ENCODE data around the gene C2orf72.

The C2orf72 gene

DNA sequence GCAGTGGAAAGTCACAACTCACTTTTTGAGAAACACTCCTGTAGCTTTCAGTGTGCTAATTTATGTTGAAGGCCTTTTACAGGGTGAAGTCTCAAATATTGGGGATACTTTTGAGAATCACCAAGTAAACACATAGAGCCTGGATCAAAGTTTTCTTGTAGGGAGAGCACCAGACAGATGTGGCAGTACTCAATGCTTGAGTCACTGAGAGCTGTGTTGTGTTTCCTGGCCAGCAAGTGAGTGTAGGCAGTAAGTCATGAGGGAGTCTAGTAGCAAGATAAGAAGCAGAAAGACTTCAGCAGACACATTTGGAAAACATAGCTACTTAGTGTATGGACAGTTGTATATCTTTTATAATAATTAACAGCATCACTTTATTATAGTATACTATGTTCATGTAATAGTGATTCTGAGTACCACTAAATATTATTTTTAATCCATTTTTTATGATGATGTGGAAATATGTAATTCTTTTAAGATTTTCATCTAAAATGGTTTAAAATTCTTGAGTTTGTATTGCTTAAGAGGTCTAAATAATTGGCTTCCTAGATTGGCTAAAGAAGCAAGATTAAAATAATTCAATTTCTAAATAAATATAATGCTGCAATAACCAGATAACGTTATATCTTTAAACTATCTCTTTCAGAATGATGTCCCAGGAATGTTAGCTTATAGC is 32.2 kb downstream of the C2orf72 start:
- DNase-seq (ENCODE audit: low read depth in 2 of 2), result no peak

GRCh38 chr2:231084565-231084964 is 47.2 kb downstream of the C2orf72 start:
- DNase-seq (ENCODE audit: low read depth in 2 of 2), result no peak

DNA sequence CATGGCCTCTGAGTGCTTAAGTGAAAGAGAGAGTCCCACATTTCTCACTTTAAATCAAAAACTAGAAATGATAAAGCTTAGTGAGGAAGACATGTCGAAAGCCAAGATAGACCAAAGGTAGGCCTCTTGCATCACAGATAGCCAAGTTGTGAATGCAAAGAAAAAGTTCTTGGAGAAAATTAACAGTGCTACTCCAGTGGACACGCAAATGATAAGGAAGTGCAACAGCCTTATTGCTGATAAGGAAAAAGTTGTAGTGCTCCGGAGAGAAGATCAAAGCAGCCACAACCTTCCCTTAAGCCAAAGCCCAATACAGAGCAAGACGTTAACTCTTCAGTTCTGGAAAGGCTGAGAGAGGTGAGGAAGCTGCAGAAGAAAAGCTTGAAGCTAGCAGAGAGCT is 51.4 kb downstream of the C2orf72 start:
- no peak for DNase-seq (ENCODE audit: low read depth in 2 of 2)

DNA sequence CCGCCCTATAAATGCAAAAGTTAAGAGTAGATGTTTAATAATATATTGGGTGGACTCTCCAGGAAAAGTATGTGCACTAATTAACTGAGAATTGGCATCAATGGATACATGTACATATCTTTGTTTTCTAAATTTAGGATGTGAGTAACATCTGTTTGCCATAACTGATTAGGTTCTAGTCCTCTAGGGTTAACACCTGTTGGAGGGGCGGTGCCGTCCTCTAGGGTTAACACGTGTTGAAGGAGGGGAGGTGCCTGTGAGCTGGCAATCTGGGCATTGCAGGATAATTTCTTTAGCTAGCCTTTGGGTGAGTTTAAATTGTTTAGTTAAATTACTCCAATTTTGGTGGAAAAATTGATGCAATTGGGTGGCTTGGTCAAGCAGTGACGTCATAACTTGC is 56.6 kb downstream of the C2orf72 start:
- no peak for DNase-seq (ENCODE audit: low read depth in 2 of 2)

DNA sequence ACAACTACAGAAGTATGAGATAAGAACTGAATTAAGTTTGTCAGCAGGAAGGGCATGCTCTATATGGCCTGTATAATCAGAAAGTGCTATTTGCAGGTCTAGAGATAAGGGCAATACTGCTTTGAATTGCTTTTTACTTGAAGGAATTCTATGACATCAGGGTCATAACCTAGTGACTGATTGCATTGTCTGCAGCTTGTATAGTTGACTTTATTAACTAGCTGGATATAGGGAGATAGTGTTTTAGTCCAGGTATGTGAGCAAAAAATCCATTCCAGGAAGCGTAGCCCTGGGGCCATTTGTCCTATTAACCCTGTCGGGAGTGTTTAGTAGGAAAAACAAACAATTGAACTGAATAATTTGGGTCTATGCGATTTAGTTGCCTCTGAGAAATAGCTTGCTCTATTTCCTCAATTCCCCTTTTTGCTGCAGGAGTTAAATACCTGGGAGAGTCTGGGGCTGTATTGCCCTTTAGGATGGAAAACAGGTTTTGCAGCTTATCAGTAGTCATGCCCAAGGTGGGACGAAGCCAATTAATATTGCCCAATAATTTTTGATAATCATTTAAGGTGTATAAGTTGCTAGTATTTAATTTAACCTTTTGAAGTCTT is 57.5 kb downstream of the C2orf72 start:
- DNase-seq (ENCODE audit: low read depth in 2 of 2), result no peak
